Natural killer cell (primary cell): ENCODE results near the gene NFIA. TPM values are rescaled to one million over a fixed set of nuclear protein-coding genes. Genes with fewer than 3 reads are reported as not detected.

Experiments
- ATAC-seq, 3 donors: fragments of 150-1000 bp in 2 of 3; fragments of 200-7000 bp in 1 of 3; cut with Tn5 transposase; 1 replicate in 1 of 3; 2 replicates in 2 of 3; pipeline ENCODE4 v1.10.0; 2021; ENCODE audit warnings: mild to moderate bottlenecking in 2 of 3, moderate library complexity in 2 of 3
- DNase-seq, 2 donors: peaks; one replicate each; pipeline versions ENCODE4 v3.0.0 to v3.0.0-alpha.2; 2013 to 2021; ENCODE audit warnings: mixed read lengths in 1 of 2
- H3K27ac ChIP-seq: one replicate; pipeline ENCODE4 v1.5.1; 2013; ENCODE audit warnings: mild to moderate bottlenecking, low read length
- H3K27me3 ChIP-seq: one replicate; pipeline ENCODE4 v1.6.1; 2013; ENCODE audit warnings: low read length; ENCODE audit not compliant: control insufficient read depth, insufficient read depth
- H3K36me3 ChIP-seq: one replicate; pipeline ENCODE4 v1.6.1; 2013; ENCODE audit warnings: low read length; ENCODE audit not compliant: control insufficient read depth, insufficient read depth
- H3K4me1 ChIP-seq: one replicate; pipeline ENCODE4 v1.6.1; 2013; ENCODE audit warnings: low read length; ENCODE audit not compliant: control insufficient read depth, insufficient read depth
- H3K4me3 ChIP-seq: one replicate; pipeline ENCODE4 v1.5.1; 2013; ENCODE audit warnings: low read length
- H3K9me3 ChIP-seq: one replicate; pipeline ENCODE4 v1.6.1; 2013; ENCODE audit warnings: low read length; ENCODE audit not compliant: control insufficient read depth, insufficient read depth
- H3K27ac Mint-ChIP-seq, 2 donors: one replicate each; pipeline ENCODE4 v1.8.0; 2022; ENCODE audit warnings: mild to moderate bottlenecking in 2 of 2, mixed read lengths in 2 of 2, moderate library complexity in 1 of 2
- H3K27me3 Mint-ChIP-seq, 2 donors: one replicate each; pipeline ENCODE4 v1.8.0; 2022; ENCODE audit warnings: low read depth in 2 of 2, mixed read lengths in 2 of 2
- H3K36me3 Mint-ChIP-seq: one replicate; pipeline ENCODE4 v1.8.0; 2022; ENCODE audit warnings: mixed read lengths
- H3K4me1 Mint-ChIP-seq, 2 donors: one replicate each; pipeline ENCODE4 v1.8.0; 2022; ENCODE audit warnings: mixed read lengths in 2 of 2
- H3K4me3 Mint-ChIP-seq: one replicate; pipeline ENCODE4 v1.8.0; 2022; ENCODE audit warnings: mild to moderate bottlenecking, moderate library complexity, mixed read lengths
- H3K9me3 Mint-ChIP-seq, 2 donors: one replicate each; pipeline ENCODE4 v1.8.0; 2022; ENCODE audit warnings: mixed read lengths in 2 of 2
- CTCF ChIP-seq: fragments of 200-600 bp; IDR thresholded peaks from one replicate; pipeline ENCODE4 v1.8.0; 2022; ENCODE audit warnings: antibody characterized with exemption
- WGBS: methylation state at CpG from one replicate; pipeline ENCODE4 v1.1.7; 2013; ENCODE audit warnings: missing lambda C conversion rate; ENCODE audit not compliant: insufficient coverage; 5-methylcytosine and 5-hydroxymethylcytosine counted together
- intact Hi-C: fragments of 100-400 bp; cut with micrococcal nuclease; formaldehyde crosslinking; loops from one replicate; pipeline ENCODE4 v1.14.2; 2022
- total RNA-seq, 4 donors: library from RNA; stranded (reverse); fragments of 120-200 nt in 1 of 4; gene quantifications; one replicate each; pipeline versions ENCODE4 v1.2.3 to v1.2.4, GENCODE V29; 2013 to 2022

The NFIA gene
- total RNA-seq, 3 donors from 2014 or later (not counting 1 experiment from before 2014, with no cell fraction given), result 3.5 to 6.5 (median 3.6) TPM

DNA sequence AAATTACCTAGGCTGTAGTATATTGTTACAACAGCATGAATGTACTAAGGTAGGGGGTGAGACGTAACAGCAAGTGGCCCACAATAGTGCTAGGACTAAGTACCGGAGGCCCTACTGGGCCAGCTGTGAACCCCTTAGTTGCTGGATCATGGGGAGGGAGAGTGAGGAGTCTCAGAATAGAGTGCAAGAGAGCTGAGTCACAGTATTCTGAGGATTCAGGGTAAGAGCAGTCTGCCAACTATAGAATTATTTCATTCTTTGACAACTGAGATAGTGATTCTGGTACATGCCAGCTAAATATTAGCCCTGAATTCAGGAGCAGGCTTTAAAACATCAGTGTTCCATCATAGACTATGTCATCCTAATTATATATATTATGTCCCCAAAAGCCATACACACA is 423.9 kb downstream of the NFIA start:
- intact Hi-C loops, result no loop called here
- TF ChIP-seq CTCF, result no peak
- Histone ChIP-seq H3K4me1 (no peaks in the 10 kb centered on the region), H3K27ac (no peak overlapping the region), H3K27me3 (no peaks in the 10 kb centered on the region), H3K4me3 (no peak overlapping the region), H3K9me3 (no peaks in the 10 kb centered on the region), H3K36me3 (no peaks in the 10 kb centered on the region)
- no peaks in the 10 kb centered on the region for H3K9me3 Mint-ChIP-seq
- WGBS, result 96% methylated on average over 2 of the region's 2 CpGs
- DNase-seq (no peak), ATAC-seq (no peak)
- H3K27me3 Mint-ChIP-seq, result no peaks in the 10 kb centered on the region
- H3K4me3 Mint-ChIP-seq, result no peak overlapping the region
- H3K4me1 Mint-ChIP-seq, result no peaks in the 10 kb centered on the region
- H3K27ac Mint-ChIP-seq, result no peak overlapping the region
- no peaks in the 10 kb centered on the region for H3K36me3 Mint-ChIP-seq

GRCh38 chr1:61506944-61507500 is 424.7 kb downstream of the NFIA start:
- ATAC-seq (no peak), DNase-seq (no peak)
- Histone ChIP-seq H3K27ac (no peak overlapping the region), H3K4me1 (no peaks in the 10 kb centered on the region), H3K4me3 (no peak overlapping the region), H3K27me3 (no peaks in the 10 kb centered on the region), H3K9me3 (no peaks in the 10 kb centered on the region), H3K36me3 (no peaks in the 10 kb centered on the region)
- Mint-ChIP-seq H3K4me1 (no peaks in the 10 kb centered on the region), H3K9me3 (no peaks in the 10 kb centered on the region), H3K36me3 (no peaks in the 10 kb centered on the region), H3K4me3 (no peak overlapping the region), H3K27ac (no peak overlapping the region), H3K27me3 (no peaks in the 10 kb centered on the region)
- WGBS, result 100% methylated on average over 3 of the region's 4 CpGs
- intact Hi-C loops, result no loop called here
- TF ChIP-seq CTCF, result no peak
